ENCODE measurements around the gene C14orf132. TPM values are rescaled to one million over a fixed set of nuclear protein-coding genes. Genes with fewer than 3 reads are reported as not detected.

The C14orf132 gene
- total and polyA plus RNA-seq, 8 donors: 4.6 to 22.8 (median 11.6) TPM

DNA sequence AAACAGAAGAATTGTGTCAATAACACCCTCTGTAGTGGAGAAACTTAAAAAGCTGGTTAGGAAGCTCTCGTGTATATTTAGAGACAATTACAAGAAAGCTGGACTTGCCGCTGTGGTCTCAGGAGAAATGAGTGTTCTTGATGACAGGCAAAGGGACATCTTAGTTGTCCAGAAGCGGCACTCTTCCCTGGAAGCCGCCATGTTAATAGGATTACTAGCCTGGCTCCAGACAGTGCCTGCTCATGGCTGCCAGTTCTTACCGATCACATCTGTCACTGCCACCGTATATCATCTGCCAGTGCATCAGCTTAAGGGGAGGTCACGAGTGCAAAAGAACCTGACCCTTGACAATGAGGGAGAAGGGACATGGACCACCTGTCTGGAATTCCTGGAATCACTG is 48.9 kb downstream of the C14orf132 start:
- intact Hi-C loops (cut with DNase I; ENCODE audit: low total_unique reads): no loop called here

DNA sequence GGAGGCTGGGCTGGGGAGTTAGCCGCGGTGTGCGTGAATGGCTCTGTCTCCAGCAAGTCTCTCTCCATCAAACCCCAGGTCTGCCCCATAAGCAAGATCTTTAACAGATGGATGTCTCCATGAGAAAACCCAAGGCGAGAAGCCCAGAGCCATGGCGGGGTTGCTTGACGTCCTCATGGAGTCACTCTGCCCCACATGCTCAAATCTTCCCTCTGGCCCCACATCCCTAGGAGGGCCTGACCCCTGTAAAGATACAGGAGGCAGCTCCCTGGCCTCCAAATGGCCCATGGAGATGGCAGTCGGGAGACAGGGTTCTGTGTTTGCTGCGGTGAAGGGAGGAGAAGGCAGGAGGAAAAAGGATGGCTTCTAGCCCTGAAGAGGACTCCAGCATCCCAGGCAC is 49.3 kb downstream of the C14orf132 start:
- no peak overlapping the region for H3K27ac ChIP-seq
- intact Hi-C loops (cut with DNase I; ENCODE audit: low total_unique reads): no loop called here
- peaks cover 0 to 36% (median 21%) of the 10 kb centered on the region in 4 donors for H3K36me3 ChIP-seq
- H3K27me3 ChIP-seq: no peaks in the 10 kb centered on the region
- no peak overlapping the region for H3K4me3 ChIP-seq
- no peaks in the 10 kb centered on the region for H3K9me3 ChIP-seq
- 91 to 97% (median 95%) methylated on average over 8 of the region's 8 CpGs for WGBS, 5 donors
- DNase-seq: no peak
- H3K4me1 ChIP-seq: peaks cover 0 to 29% (median 10%) of the 10 kb centered on the region in 4 donors
- TF ChIP-seq POLR2AphosphoS5 (IDR thresholded peaks at IDR 0.05): no peak
- TF ChIP-seq POLR2A (IDR thresholded peaks at IDR 0.05): no peak
- TF ChIP-seq, protein P1, sequence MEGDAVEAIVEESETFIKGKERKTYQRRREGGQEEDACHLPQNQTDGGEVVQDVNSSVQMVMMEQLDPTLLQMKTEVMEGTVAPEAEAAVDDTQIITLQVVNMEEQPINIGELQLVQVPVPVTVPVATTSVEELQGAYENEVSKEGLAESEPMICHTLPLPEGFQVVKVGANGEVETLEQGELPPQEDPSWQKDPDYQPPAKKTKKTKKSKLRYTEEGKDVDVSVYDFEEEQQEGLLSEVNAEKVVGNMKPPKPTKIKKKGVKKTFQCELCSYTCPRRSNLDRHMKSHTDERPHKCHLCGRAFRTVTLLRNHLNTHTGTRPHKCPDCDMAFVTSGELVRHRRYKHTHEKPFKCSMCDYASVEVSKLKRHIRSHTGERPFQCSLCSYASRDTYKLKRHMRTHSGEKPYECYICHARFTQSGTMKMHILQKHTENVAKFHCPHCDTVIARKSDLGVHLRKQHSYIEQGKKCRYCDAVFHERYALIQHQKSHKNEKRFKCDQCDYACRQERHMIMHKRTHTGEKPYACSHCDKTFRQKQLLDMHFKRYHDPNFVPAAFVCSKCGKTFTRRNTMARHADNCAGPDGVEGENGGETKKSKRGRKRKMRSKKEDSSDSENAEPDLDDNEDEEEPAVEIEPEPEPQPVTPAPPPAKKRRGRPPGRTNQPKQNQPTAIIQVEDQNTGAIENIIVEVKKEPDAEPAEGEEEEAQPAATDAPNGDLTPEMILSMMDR (IDR thresholded peaks at IDR 0.05): no peak
- TF ChIP-seq EP300 (IDR thresholded peaks at IDR 0.05): no peak

More for the DNA sequence above, 48.9 kb downstream of the C14orf132 start:
- Histone ChIP-seq H3K9me3 (no peaks in the 10 kb centered on the region), H3K4me3 (no peak overlapping the region), H3K4me1 (peaks cover 0 to 33% (median 12%) of the 10 kb centered on the region in 4 donors), H3K36me3 (peaks cover 0 to 36% (median 21%) of the 10 kb centered on the region in 4 donors), H3K27me3 (no peaks in the 10 kb centered on the region), H3K27ac (no peak overlapping the region)
- TF ChIP-seq, protein P1 (IDR thresholded peaks at IDR 0.05): no peak
- TF ChIP-seq POLR2A (IDR thresholded peaks at IDR 0.05): no peak
- no peak for TF ChIP-seq POLR2AphosphoS5 (IDR thresholded peaks at IDR 0.05)
- no peak for TF ChIP-seq EP300 (IDR thresholded peaks at IDR 0.05)
- WGBS, 5 donors: 87 to 94% (median 93%) methylated on average over 7 of the region's 7 CpGs
- no peak for DNase-seq

DNA sequence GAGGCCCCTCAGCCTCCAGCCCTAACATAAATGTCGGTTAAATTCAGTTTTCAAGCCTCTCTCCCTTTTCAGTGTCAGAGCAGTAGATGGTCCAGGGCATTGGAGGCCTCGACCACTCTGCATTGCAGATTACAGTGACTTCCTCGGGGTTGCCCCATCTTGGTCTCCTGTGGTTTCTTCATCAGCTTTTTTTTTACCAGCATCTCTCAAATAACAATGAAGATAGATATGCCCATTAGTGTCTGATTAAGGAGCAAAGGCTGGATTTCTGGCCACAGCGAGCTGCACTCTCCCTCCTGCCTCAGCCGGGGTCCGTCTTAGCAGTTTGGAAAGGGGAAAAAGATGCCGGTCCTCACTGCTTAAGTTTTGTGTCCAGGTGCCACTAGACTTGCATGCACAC is 49.7 kb downstream of the C14orf132 start:
- no peaks in the 10 kb centered on the region for H3K27me3 ChIP-seq
- intact Hi-C loops (cut with DNase I; ENCODE audit: low total_unique reads): no loop called here
- no peaks in the 10 kb centered on the region for H3K9me3 ChIP-seq
- peaks cover 0 to 36% (median 21%) of the 10 kb centered on the region in 4 donors for H3K36me3 ChIP-seq
- H3K4me1 ChIP-seq: peaks cover 0 to 25% (median 8%) of the 10 kb centered on the region in 4 donors
- no peak for DNase-seq
- TF ChIP-seq POLR2A (IDR thresholded peaks at IDR 0.05) (no peak), POLR2AphosphoS5 (IDR thresholded peaks at IDR 0.05) (no peak), EP300 (IDR thresholded peaks at IDR 0.05) (no peak)
- TF ChIP-seq, protein P1 (IDR thresholded peaks at IDR 0.05): no peak
- no peak overlapping the region for H3K27ac ChIP-seq
- 88 to 94% (median 92%) methylated on average over 7 of the region's 7 CpGs for WGBS, 5 donors
- no peak overlapping the region for H3K4me3 ChIP-seq

DNA sequence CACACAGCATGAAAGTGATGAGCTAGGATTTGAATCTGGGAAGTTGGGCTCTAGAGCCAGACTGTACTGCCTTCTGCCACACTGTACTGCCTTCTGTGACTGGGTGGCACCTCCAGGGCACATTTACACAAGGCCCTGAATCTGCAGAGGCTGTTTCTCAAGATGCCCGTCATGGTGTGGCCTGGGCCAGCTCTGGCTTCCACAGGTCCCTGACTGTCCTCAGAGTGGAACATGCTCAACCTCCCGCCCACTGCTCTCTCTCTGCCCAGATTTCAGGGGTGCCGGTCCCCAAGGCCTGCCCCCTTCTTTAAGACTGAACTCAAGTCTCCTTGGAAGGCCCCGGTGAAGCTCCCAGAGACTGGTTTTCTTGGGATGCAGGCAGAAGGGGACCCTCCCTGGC is 50.2 kb downstream of the C14orf132 start:
- Histone ChIP-seq H3K36me3 (peaks cover 0 to 36% (median 21%) of the 10 kb centered on the region in 4 donors), H3K4me3 (no peak overlapping the region), H3K9me3 (no peaks in the 10 kb centered on the region), H3K27ac (no peak overlapping the region), H3K4me1 (peaks cover 0 to 26% (median 6%) of the 10 kb centered on the region in 4 donors), H3K27me3 (no peaks in the 10 kb centered on the region)
- no peak for TF ChIP-seq POLR2AphosphoS5 (IDR thresholded peaks at IDR 0.05)
- no peak for DNase-seq
- intact Hi-C loops (cut with DNase I; ENCODE audit: low total_unique reads): no loop called here
- 89 to 93% (median 92%) methylated on average over 4 of the region's 4 CpGs for WGBS, 5 donors

DNA sequence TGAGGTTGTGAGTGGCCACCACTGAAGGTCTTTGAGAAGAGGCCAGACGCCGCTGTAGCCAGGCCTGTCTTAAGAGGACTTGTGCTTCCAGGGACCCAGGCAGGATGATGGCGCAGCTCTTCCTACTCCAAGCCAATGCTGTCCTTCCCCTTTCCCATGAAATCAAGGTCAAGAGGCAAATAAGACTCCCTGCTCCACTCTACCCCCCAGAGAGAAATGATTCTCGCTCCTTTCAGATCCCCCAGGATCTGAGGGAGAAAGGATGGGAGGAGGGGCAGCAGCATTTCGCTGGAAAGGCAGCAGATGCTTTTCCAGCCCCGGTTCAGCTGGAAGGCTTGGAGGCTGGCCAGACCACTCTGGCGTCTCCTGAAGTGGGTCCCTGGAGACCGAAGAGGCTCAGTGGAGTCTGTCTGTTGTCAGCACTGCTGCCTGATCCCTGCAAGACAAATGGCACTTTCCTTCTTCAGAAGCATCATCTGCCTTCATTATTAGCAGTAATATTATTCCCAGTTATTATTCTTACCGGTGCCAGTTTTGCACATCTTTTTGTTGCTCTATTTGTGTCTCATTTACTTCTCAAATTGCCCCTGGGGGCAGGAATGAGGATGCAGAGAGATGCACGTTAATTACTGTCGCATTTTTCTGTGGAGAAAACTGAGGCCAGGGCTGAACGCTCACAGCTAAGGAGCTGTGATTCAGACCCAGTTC is 51.4 kb downstream of the C14orf132 start:
- H3K9me3 ChIP-seq: no peaks in the 10 kb centered on the region
- H3K27me3 ChIP-seq: no peaks in the 10 kb centered on the region
- peaks cover 0 to 36% (median 21%) of the 10 kb centered on the region in 4 donors for H3K36me3 ChIP-seq
- H3K27ac ChIP-seq: peak overlapping the region in 1 of 5 donors; percentile 30
- H3K4me3 ChIP-seq: no peak overlapping the region
- DNase-seq: peak in 1 of 2 donors; percentile 88
- H3K4me1 ChIP-seq: peaks cover 0 to 35% (median 11%) of the 10 kb centered on the region in 4 donors
- no peak for TF ChIP-seq POLR2A (IDR thresholded peaks at IDR 0.05)
- TF ChIP-seq, protein P1 (IDR thresholded peaks at IDR 0.05): no peak
- no peak for TF ChIP-seq EP300 (IDR thresholded peaks at IDR 0.05)
- TF ChIP-seq POLR2AphosphoS5 (IDR thresholded peaks at IDR 0.05): no peak
- intact Hi-C loops (cut with DNase I; ENCODE audit: low total_unique reads): no loop called here
- 42 to 54% (median 52%) methylated on average over 12 of the region's 12 CpGs for WGBS, 5 donors
